ENCODE measurements around the gene PPP2R5C.

PPP2R5C gene

DNA sequence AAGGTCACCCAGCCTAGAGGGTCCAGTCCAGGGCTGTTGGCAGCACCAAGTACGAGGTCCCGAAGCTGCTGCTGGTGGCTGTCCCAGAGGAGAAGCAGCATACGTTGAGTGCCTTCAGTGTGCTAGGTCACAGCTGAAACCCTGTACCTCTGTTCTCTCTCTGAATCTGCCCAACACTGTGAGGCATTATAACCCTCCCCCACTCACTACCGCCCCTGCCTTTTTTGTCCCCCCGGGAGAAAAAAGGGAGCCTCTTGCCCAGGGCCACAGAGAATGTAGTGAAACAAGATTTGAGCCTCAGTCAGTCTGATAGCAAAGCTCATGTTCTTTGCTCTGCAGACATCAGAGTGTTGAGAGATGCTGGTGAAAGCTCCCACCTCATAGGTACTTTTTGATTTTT, 53.4 kb downstream of the PPP2R5C start:
- no peak for DNase-seq (ENCODE audit: low spot score)

DNA sequence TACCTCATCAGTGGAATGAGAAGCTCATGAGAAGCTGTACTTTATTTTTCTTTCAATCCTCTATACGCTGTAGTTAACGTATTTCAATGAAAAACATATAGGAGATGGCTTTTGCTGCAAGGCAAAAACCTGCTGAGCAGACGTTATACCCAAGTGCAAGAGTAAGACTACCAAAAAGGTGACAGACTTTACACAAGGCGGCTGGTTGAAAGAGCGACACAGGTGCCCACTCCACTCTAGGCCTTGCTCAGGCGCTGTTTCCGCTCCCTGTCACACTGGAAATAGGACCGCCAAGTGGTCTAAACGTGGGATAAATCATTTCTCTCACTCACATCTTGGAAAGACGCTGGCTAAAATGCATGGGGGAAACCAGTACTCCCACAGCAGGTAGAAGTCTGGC, 54.5 kb downstream of the PPP2R5C start:
- DNase-seq (ENCODE audit: low spot score): no peak

DNA sequence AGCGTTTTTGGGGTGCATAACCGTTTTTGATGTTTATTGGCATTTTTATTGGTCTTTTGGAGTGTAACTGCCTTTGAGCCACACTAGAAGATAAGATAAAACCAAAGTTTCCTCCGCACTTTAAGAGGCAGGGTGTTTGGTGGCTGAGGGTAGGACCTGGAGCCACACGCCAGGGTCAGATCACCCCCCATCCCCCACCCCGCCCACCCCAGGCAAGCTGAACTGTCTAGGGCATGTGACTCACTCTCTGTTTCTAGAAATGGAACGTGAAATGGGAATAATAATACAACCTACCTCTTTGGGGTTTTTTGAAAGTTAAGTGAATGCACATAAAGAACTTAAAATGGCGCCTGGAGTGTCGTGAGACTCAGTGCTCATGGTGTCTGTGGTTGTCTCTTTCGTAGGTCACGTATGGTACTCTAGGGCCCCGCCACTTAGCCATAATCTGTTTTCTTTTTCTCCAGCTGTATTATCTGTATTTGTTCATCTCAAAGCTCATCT, 56.0 kb downstream of the PPP2R5C start:
- no peak for DNase-seq (ENCODE audit: low spot score)

DNA sequence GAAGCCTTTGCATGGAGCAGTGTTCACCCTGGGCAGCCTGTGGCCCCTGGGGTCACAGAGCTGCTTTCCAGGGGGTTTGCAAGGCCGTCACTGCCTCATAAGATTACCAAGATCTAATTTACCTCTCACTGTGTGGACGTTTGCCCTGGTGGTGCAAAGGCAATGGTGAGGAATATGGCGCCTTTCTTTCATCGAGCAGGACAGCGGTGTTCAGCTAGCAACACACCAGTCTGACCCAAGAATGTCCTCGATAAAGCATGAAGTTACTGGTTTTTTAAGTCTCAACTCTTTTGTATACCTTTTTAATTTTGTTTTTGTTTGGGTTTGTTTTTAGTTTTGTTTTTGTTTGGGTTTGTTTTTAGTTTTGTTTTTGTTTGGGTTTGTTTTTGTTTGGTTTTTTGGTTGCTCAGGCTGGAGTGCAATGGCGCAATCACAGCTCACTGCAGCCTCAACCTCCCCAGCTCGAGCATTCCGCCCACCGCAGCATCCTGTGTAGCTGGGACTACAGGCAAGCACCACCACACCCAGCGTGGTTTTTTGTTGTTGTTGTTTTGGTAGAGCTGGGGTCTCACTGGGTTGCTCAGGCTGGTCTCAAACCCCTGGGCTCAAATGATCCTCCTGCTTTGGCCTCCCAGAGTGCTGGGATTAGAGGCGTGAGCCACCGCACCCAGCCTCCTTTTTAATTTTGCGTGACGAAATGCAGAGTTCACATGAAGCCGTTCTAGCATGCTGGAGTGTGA, 57.9 kb downstream of the PPP2R5C start:
- no peak for DNase-seq (ENCODE audit: low spot score)

DNA sequence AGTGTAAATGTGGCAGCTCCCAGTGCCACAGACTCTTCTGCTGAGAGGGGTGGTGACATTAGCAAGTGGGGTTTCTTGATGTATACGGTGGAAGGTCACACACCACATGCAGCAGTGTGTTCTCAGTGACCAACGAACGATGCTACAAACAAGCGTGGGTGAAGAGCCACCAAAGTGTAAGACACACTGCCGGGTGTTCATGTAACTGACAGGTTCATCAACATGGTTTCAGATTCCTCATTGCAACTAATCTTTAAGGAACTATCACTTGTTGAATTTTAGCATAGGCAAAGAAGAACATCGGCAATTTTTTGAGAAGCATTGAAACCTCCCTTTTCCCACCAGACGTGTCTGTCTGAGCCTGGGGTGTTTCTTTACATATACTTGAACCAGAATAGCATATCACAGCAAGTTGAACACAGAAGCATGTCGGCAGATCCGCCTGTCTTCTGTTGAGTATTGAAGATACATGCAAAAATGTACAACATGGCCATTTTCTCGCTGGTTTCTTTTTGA, 58.8 kb downstream of the PPP2R5C start:
- no peak for DNase-seq (ENCODE audit: low spot score)

DNA sequence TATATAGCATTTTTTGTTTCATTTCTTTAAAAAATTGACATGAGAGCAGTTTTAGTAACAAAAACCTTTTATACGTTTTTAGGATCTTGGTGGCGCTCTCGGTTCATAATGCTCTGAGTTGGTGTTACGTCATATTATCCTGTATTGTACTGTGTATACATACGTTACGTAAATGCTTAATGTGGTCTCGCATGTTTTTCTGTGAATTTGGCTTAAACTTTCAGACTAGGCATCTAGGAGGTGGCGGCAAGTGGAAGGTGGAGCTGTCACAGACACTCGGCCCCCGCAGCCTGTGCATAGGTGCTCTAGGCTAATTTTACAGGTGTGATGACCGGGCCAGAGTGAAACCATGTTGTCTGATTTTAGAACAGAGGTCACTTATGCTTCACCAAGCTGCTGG, 60.0 kb downstream of the PPP2R5C start:
- DNase-seq (ENCODE audit: low spot score): no peak

- no peak for DNase-seq (ENCODE audit: low spot score)
These were observed 61.6 kb downstream of the PPP2R5C start for GRCh38 chr14:101823066-101823465.

DNA sequence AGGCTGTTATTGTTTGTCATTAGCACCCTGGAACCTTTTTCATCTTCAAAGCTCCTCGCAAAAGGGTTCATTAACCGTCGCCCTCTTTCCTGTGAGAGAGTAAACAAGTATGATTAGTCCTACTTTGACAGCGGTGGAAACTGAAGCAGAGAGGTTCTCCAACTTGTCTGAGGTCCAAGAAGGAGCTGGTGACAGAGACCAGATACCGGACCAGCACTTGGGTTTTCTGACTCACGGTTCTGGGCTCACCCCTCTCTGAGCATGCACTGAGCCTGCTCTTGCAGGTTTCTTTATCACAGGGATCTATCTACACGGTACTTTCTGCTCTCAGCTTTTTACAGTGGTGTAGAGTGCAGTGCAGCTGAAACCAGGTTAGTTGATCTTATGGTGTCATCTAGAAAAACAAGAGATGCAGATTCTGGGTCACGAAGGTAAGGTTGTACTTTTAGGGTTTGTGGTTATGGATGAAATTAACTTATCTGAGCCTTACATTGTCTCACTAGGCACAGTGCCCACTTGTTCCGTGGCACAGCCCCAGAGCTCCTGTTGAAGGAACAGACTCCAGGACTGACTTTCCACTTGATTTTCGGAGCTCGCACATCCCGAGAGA, 62.1 kb downstream of the PPP2R5C start:
- DNase-seq (ENCODE audit: low spot score): no peak

- DNase-seq (ENCODE audit: low spot score): no peak
These were observed 62.8 kb downstream of the PPP2R5C start for GRCh38 chr14:101824339-101824727.

GRCh38 chr14:101825797-101826196, 64.3 kb downstream of the PPP2R5C start:
- no peak for DNase-seq (ENCODE audit: low spot score)

DNA sequence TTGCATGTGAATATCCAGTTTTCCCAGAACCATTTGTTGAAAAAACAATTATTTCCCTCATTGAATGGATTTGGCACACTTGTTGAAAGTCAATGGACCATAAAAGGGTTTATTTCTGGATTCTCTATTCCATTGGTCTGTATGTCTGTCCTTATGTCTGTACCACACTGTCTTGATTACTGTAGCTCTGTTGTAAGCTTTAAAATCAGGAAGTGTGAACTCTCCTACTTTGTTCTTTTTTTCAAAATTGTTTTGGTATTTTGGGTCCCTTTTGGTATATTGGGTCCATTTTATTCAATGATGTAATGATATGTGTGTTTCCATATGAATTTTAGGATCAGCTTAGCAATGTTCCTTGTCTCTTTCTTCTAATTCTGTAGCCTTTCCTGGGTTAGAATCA, 64.8 kb downstream of the PPP2R5C start:
- DNase-seq (ENCODE audit: low spot score): no peak

GRCh38 chr14:101827286-101827685, 65.8 kb downstream of the PPP2R5C start:
- DNase-seq (ENCODE audit: low spot score): no peak

DNA sequence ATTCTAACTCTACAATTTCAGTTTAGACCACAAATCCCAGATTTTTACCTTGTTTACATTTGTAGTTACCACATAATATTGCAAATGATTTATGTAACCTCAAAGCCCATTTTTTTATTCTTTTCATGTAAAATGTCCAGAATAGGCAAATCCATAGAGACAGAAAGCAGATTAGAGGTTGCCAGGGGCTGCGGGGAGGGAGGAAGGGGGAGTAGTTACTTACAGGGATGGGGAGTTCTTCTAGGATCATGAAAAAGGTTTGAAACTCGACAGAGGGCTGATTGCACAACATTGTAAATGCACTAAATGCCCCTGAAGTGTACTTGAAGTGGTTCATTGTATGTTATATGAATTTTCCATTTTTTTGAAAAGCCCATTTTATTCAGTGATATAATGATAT, 66.5 kb downstream of the PPP2R5C start:
- DNase-seq (ENCODE audit: low spot score): no peak

DNA sequence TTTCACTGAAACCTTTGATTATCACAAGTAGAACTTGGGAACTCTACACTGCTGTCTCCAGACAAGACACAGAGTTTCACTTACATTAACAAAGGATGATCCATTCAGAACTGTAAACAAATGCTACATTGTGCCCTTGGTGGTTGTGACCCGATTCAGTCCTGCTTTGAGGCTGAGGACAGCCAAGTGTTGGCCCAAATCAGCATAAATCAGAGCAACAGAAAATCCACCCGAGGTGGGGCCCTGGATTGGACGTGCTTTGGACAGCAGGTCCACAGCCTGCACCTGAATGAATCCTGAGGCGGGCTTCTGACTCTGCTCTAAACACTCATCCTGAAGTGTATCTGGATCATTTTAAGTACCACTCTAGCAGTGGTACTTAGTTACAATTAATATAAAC, 68.8 kb downstream of the PPP2R5C start:
- DNase-seq (ENCODE audit: low spot score): no peak

- no peak for DNase-seq (ENCODE audit: low spot score)
These were observed 71.5 kb downstream of the PPP2R5C start for GRCh38 chr14:101833045-101833444.

- DNase-seq (ENCODE audit: low spot score): no peak
These were observed 72.9 kb downstream of the PPP2R5C start for GRCh38 chr14:101834397-101834796.

GRCh38 chr14:101834800-101835547, 73.5 kb downstream of the PPP2R5C start:
- DNase-seq (ENCODE audit: low spot score): no peak

DNA sequence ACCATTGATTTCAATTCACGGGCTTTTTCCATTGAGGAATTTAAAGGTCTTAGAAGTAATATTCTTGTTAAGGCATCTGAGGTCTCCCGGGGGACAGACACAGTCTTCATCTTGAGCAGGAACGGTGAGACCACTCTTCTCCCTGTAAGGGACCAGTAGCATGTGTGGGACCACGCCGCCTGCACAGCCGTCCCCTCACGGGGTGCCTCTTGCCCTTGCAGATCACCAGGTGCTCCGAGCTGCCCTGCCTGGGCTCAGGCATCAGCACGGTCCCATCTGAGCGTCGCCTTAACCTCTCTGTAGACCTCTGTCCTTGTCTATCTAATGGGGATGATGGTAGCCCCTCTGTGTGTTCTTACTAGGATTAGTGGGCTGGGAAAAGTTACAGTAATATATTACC, 74.1 kb downstream of the PPP2R5C start:
- DNase-seq (ENCODE audit: low spot score): no peak

DNA sequence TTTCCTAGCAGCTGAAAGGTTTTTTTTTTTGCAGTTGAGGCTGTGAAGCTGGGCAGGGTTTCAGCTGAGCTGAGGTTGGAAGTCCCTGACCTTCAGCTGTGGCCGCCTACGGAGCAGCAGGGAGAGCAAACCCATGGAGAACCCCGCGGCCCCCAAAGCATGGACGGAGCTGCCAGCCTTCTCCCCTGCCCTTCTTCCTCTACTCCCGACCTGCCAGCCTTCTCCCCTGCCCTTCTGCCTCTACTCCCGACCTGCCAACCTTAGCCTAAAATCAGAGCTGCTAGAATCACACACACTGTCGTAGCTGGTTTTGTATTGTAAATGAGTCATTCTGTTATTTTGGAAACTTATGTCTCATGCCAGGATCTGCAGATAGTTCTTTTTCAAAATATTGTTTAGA, 74.6 kb downstream of the PPP2R5C start:
- DNase-seq (ENCODE audit: low spot score): no peak

DNA sequence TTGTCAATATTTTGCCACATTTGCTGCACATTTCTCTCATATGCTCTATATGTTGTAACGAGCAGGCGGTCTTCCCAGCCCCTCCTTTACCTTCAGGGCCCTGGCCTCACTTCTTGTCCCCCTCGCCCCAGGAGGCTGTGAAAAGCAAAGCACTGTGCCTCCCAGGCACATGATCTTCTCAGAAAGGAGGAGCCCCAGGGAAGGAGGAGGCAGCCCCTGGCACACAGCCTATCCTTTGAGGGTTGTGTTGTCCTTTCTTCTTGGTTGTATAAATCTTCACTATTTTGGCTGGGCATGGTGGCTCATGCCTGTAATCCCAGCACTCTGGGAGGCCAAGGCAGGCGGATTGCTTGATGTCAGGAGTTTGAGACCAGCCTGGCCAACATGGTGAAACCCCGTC, 77.0 kb downstream of the PPP2R5C start:
- no peak for DNase-seq (ENCODE audit: low spot score)

GRCh38 chr14:101839236-101839635, 77.7 kb downstream of the PPP2R5C start:
- no peak for DNase-seq (ENCODE audit: low spot score)

- no peak for DNase-seq (ENCODE audit: low spot score)
These were observed 78.2 kb downstream of the PPP2R5C start for GRCh38 chr14:101839661-101840060.
